Chondrocyte (in vitro differentiated cells): ENCODE measurements around the gene HIP1. TPM values are rescaled to one million over a fixed set of nuclear protein-coding genes. Genes with fewer than 3 reads are reported as not detected.
A peak's percentile ranks its signal among the peaks of the same experiment; 100 is the strongest.
"Not testable (repeated sequence)": the region's sequence is repeated elsewhere in the genome, so short reads cannot be mapped to it uniquely, and the experiment has no call there.

Source experiments
- DNase-seq: peaks from one replicate; pipeline ENCODE4 v3.0.0; 2021; ENCODE audit warnings: mixed read lengths, low spot score
- H3K27ac Mint-ChIP-seq: one replicate; pipeline ENCODE4 v1.8.0; 2021; ENCODE audit warnings: mild to moderate bottlenecking, moderate library complexity, mixed read lengths; ENCODE audit not compliant: unreplicated experiment
- H3K27me3 Mint-ChIP-seq: 2 replicates; pipeline ENCODE4 v1.8.0; 2021; ENCODE audit warnings: low read depth, mixed read lengths
- H3K36me3 Mint-ChIP-seq: 2 replicates; pipeline ENCODE4 v1.8.0; 2021; ENCODE audit warnings: low read depth, mixed read lengths
- H3K4me1 Mint-ChIP-seq: 2 replicates; pipeline ENCODE4 v1.8.0; 2021; ENCODE audit warnings: low read depth, mild to moderate bottlenecking, mixed read lengths
- H3K4me3 Mint-ChIP-seq: one replicate; pipeline ENCODE4 v1.8.0; 2021; ENCODE audit warnings: mild to moderate bottlenecking, moderate library complexity, mixed read lengths; ENCODE audit not compliant: unreplicated experiment
- H3K9me3 Mint-ChIP-seq: 2 replicates; pipeline ENCODE4 v1.8.0; 2021; ENCODE audit warnings: low read depth, mixed read lengths
- CTCF ChIP-seq: fragments of 200-600 bp; sonication (generic); IDR thresholded peaks from 2 replicates; pipeline ENCODE4 v1.5.0; 2021; ENCODE audit warnings: antibody characterized with exemption, mild to moderate bottlenecking, moderate library complexity
- long read RNA-seq: library from polyadenylated mRNA; stranded (forward); transcript quantifications from one replicate; pipeline ENCODE4 v2.0.0, GENCODE V29; 2021
- total RNA-seq: library from RNA; stranded (reverse); gene quantifications from 3 replicates; pipeline ENCODE4 v1.2.1, GENCODE V29; 2021

The HIP1 gene
- 45.0 to 87.6 TPM (median 46.6 TPM) in 3 replicates for total RNA-seq
- long read RNA-seq, full-length matches to known transcripts: 6 of 22 reads
- long read RNA-seq, partial matches to known transcripts: 1 of 22 reads
- long read RNA-seq, other reads (novel, unspliced or antisense): 15 of 22 reads

- Mint-ChIP-seq H3K27ac (peak within 1 kb of the TSS; percentile 97), H3K9me3 (no peaks in the 10 kb centered on the region), H3K4me1 (peaks cover 43% of the 10 kb centered on the region), H3K27me3 (peaks cover 1% of the 10 kb centered on the region), H3K36me3 (no peaks in the 10 kb centered on the region), H3K4me3 (peak within 1 kb of the TSS; percentile 94)
- TF ChIP-seq CTCF: no peak
- DNase-seq: no peak
Measured at GRCh38 chr7:75738604-75738974, at the start of gene HIP1. Gene HIP1 (minus strand): TSS chr7:75738941. CDS start chr7:75738920, 21 bp downstream.

DNA sequence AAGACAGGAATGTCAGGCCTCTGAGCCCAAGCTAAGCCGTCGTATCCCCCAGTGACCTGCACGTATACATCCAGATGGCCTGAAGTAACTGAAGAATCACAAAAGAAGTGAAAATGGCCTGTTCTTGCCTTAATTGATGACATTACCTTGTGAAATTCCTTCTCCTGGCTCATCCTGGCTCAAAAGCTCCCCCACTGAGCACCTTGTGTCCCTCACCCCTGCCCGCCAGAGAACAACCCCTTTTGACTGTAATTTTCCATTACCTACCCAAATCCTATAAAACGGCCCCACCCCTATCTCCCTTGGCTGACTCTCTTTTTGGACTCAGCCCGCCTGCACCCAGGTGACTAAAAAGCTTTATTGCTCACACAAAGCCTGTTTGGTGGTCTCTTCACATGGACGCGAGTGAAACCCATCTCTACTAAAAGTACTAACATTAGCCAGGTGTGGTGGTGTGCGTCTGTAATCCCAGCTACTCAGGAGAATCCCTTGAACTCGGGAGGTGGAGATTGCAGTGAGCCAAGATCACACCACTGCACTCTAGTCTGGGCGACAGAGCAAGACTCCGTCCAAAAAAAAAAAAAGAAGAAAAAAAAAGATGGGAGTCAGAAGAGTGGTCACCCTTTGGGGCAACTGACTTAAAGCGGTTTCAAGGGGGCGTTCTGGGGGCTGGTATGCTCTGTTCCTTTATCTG, 49.6 kb upstream of the HIP1 start:
- H3K9me3 Mint-ChIP-seq, H3K4me3 Mint-ChIP-seq, H3K36me3 Mint-ChIP-seq, H3K27me3 Mint-ChIP-seq, H3K27ac Mint-ChIP-seq, DNase-seq, H3K4me1 Mint-ChIP-seq: not testable (repeated sequence)

DNA sequence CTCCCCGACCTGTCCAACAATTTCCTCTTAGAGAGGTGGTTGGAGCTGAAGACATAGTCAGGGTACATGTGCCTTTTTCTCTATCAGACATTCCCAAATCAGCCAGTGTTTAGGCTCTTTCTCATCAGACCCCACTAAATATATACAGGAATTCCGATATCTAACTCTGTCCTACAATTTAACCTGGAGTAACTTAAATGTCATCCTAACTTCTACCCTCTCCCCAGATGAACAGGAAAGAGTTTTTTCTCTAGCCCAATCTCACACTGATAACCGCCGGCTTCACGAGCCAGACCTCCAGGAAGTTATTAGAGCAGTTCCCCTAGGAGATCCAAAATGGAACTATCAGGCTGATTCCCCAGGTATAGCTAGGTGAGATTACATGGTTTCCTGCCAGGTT, 44.3 kb upstream of the HIP1 start:
- H3K27ac Mint-ChIP-seq, H3K36me3 Mint-ChIP-seq, H3K9me3 Mint-ChIP-seq, H3K4me1 Mint-ChIP-seq, H3K4me3 Mint-ChIP-seq, DNase-seq: not testable (repeated sequence)
- H3K27me3 Mint-ChIP-seq: peaks cover 33% of the 10 kb centered on the region

GRCh38 chr7:75780647-75781273, 42.0 kb upstream of the HIP1 start:
- H3K4me1 Mint-ChIP-seq, H3K4me3 Mint-ChIP-seq, H3K36me3 Mint-ChIP-seq, H3K9me3 Mint-ChIP-seq, DNase-seq, H3K27ac Mint-ChIP-seq: not testable (repeated sequence)
- peaks cover 33% of the 10 kb centered on the region for H3K27me3 Mint-ChIP-seq

- H3K4me3 Mint-ChIP-seq, H3K4me1 Mint-ChIP-seq: not testable (repeated sequence)
Measured at GRCh38 chr7:75779516-75779915, 40.8 kb upstream of the HIP1 start.

DNA sequence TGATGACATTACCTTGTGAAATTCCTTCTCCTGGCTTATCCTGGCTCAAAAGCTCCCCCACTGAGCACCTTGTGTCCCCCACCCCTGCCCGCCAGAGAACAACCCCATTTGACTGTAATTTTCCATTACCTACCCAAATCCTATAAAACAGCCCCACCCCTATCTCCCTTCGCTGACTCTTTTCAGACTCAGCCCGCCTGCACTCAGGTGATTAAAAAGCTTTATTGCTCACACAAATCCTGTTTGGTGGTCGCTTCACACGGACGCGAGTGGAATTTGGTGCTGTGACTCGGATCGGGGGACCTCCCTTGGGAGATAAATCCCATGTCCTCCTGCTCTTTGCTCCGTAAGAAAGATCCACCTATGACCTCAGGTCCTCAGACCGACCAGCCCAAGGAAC, 40.3 kb upstream of the HIP1 start:
- not testable (repeated sequence) for H3K4me1 Mint-ChIP-seq, H3K4me3 Mint-ChIP-seq, H3K36me3 Mint-ChIP-seq, H3K27ac Mint-ChIP-seq, DNase-seq, H3K9me3 Mint-ChIP-seq
- H3K27me3 Mint-ChIP-seq: peaks cover 33% of the 10 kb centered on the region

More at GRCh38 chr7:75779516-75779915, 40.8 kb upstream of the HIP1 start:
- not testable (repeated sequence) for H3K36me3 Mint-ChIP-seq, H3K9me3 Mint-ChIP-seq, DNase-seq, H3K27ac Mint-ChIP-seq
- H3K27me3 Mint-ChIP-seq: peaks cover 33% of the 10 kb centered on the region

- no peaks in the 10 kb centered on the region for H3K9me3 Mint-ChIP-seq
- DNase-seq: no peak
- H3K27me3 Mint-ChIP-seq: peaks cover 19% of the 10 kb centered on the region
- H3K27ac Mint-ChIP-seq: no peak overlapping the region
- TF ChIP-seq CTCF: peak; percentile 33
- peaks cover 18% of the 10 kb centered on the region for H3K4me1 Mint-ChIP-seq
- H3K36me3 Mint-ChIP-seq: no peaks in the 10 kb centered on the region
- no peak overlapping the region for H3K4me3 Mint-ChIP-seq
Measured at GRCh38 chr7:75776295-75776971, 37.7 kb upstream of the HIP1 start.

DNA sequence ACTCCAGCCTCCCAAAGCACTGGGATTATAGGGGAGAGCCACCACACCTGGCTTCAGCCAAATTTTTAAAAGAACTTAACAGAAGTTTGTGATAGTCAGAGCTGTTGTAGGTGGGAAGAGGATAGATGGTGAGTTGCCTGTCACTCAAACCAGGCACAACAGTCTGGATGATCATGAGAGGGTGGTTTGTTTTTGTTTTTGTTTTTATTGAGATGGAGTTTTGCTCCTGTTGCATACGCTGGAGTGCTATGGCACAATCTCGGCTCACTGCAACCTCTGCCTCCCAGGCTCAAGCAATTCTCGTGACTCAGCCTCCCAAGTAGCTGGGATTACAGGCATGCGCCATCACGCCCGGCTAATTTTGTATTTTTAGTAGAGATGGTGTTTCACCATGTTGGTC, 35.2 kb upstream of the HIP1 start:
- not testable (repeated sequence) for H3K27ac Mint-ChIP-seq, H3K9me3 Mint-ChIP-seq, DNase-seq, H3K4me3 Mint-ChIP-seq, H3K27me3 Mint-ChIP-seq, H3K36me3 Mint-ChIP-seq
- H3K4me1 Mint-ChIP-seq: peaks cover 18% of the 10 kb centered on the region
